Ishikawa (cell line): Measurements from ENCODE around the gene CHD5.

Experiments
- CEBPB ChIP-seq: IDR thresholded peaks from 2 replicates; pipeline ENCODE4 v1.6.1; 2012
- EGR1 ChIP-seq: IDR thresholded peaks from 2 replicates; pipeline ENCODE4 v1.6.1; 2012
- EP300 ChIP-seq: IDR thresholded peaks from 2 replicates; pipeline ENCODE4 v1.6.1; 2012; ENCODE audit warnings: borderline replicate concordance
- NFIC ChIP-seq: IDR thresholded peaks from 2 replicates; pipeline ENCODE4 v1.6.1; 2012
- RAD21 ChIP-seq: IDR thresholded peaks from 2 replicates; pipeline ENCODE4 v1.6.1; 2012; ENCODE audit warnings: low read depth
- TF ChIP-seq, protein P1 (sequence below): IDR thresholded peaks from 2 replicates; pipeline ENCODE4 v1.6.1; 2012; ENCODE audit warnings: low read depth, mild to moderate bottlenecking
- TF ChIP-seq, protein P2 (sequence below): IDR thresholded peaks from 2 replicates; pipeline ENCODE4 v1.6.1; 2012

DNA sequence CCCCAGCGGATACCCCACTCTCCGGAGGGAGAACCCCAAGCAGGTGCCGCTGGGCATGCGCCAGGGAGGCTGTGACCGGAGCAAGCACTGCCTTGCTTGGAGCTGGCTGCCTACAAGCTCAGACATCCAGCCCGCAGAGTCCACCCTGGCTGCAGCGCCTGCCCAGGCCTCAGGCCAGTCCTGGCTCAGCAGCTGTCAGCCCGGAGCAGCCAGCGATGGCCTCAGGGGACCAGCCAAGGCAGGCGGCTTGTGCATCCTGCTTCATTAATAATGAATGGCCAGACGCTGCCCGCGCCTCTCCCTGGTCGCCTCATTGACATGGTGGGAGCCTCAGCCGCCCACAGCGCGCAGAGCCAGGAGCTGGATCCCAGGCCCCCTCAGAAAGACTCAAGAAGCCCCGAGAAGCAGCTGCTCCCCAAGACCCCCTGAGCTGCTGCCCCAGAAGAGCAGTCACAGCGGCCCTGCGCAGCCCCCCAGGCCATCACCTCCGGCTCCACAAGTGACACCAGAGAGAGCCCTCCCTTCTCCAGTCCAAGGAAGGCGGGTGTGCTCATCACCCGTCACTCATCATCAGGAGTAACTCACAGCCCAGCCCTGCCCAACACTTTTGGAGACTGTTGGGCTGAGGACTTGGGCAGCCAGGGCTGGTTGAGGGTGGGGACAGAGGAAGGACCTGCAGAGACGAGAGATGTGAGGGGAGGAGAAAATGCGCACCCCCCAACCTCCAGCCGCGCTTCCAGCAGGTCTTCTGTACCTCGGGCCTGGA is 114.8 kb downstream of the CHD5 start:
- TF ChIP-seq EP300 = no peak
- no peak for TF ChIP-seq EGR1
- TF ChIP-seq RAD21 = no peak
- no peak for TF ChIP-seq CEBPB
- TF ChIP-seq, protein P1, sequence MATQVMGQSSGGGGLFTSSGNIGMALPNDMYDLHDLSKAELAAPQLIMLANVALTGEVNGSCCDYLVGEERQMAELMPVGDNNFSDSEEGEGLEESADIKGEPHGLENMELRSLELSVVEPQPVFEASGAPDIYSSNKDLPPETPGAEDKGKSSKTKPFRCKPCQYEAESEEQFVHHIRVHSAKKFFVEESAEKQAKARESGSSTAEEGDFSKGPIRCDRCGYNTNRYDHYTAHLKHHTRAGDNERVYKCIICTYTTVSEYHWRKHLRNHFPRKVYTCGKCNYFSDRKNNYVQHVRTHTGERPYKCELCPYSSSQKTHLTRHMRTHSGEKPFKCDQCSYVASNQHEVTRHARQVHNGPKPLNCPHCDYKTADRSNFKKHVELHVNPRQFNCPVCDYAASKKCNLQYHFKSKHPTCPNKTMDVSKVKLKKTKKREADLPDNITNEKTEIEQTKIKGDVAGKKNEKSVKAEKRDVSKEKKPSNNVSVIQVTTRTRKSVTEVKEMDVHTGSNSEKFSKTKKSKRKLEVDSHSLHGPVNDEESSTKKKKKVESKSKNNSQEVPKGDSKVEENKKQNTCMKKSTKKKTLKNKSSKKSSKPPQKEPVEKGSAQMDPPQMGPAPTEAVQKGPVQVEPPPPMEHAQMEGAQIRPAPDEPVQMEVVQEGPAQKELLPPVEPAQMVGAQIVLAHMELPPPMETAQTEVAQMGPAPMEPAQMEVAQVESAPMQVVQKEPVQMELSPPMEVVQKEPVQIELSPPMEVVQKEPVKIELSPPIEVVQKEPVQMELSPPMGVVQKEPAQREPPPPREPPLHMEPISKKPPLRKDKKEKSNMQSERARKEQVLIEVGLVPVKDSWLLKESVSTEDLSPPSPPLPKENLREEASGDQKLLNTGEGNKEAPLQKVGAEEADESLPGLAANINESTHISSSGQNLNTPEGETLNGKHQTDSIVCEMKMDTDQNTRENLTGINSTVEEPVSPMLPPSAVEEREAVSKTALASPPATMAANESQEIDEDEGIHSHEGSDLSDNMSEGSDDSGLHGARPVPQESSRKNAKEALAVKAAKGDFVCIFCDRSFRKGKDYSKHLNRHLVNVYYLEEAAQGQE = no peak
- TF ChIP-seq, protein P2, sequence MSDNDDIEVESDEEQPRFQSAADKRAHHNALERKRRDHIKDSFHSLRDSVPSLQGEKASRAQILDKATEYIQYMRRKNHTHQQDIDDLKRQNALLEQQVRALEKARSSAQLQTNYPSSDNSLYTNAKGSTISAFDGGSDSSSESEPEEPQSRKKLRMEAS = no peak
- no peak for TF ChIP-seq NFIC
